GM19025 (cell line): ENCODE measurements around the gene SHB.

Experiments
- ATAC-seq: cut with Tn5 transposase; IDR thresholded peaks from one replicate; pipeline ENCODE4 v1.9.1; 2021; ENCODE audit warnings: mild to moderate bottlenecking, low read depth, moderate library complexity; ENCODE audit not compliant: unreplicated experiment

Gene SHB

DNA sequence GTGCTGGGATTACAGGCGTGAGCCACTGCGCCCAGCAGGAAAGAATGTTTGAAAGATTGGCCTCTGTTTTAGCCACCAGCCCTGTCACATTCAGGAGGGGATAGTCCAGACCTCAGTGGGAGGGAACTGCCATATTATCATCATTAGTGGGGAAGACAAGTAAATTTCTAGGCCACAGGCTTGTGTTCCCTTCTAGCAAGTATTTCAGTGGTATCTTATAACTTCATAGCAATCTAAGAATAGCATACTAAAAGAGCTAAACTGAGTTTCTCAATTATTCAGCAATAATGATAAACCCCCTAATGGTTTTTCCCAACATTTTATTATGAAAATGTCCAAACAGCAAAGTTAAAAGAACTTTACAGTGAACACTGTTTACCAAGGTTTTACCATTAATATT lies 195.1 kb downstream of the SHB start:
- ATAC-seq, result no peak

DNA sequence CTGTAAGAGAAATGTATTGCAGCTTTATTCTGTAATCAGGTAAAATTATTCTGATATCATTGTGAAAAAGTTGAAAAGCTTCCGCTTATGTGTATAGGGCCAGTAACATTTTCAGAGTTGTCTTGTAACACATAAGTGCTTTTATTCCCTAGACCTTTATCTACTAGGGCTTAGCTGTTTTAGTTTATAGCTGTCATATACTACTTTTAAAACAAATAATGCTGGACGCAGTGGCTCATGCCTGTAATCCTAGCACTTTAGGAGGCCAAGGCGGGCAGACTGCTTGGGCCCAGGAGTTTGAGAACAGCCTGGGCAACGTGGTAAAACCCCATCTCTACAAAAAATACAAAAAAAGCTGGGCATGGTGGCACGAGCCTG lies 198.2 kb downstream of the SHB start:
- ATAC-seq, result no peak

DNA sequence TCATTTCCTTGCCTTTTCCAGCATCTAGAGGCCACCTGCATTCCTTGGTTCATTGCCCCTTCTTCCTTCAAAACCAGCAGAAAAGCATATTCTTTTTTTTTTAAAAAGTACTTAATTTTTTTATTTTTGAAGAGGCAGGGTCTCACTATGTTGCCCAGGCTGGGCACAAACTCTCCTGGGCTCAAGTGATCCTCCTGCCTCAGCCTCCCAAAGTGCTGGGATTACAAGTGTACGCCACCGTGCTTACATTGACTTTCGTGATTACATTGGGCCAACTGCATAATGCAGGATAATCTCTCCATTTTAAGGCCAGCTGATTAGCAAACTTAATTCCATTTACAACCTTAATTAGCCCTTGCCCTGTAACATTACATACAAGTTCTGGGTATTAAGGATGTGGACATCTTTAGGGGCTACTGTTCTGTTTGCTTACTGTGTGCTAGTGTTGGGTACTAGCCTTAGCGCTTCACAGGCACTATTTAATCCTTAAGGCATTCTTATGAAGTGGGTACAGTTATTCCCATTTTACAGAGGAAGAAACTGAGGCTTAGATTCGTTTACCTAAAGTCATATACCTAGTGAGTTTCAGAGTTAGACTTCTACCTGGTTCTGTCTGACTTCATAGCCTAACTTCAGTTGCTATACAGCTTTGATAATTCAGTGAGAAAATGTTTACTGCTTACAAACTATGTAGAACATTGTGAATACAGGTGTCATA lies 198.8 kb downstream of the SHB start:
- no peak for ATAC-seq
